ENCODE measurements around the gene AUNIP.

AUNIP gene

GRCh38 chr1:25858494-25858893 lies 763 bp downstream of the AUNIP start:
- Histone ChIP-seq H3K4me3 (ENCODE audit: low read depth, low read length) (peak overlapping the region; percentile 83), H3K36me3 (ENCODE audit: control insufficient read depth in 2 of 2, insufficient read depth in 1 of 2, low read length in 2 of 2) (peaks cover 0 to 18% of the 10 kb centered on the region in 2 experiments; a peak in 2 of 3 replicates), H3K9me3 (ENCODE audit: control insufficient read depth, insufficient read depth, low read depth, low read length) (no peaks in the 10 kb centered on the region), H3K27ac (ENCODE audit: extremely low read depth, low read depth, low read length) (peak overlapping the region; percentile 71; the same call in 1 of the 2 replicates), H3K4me1 (ENCODE audit: control insufficient read depth, insufficient read depth, low read length) (no peaks in the 10 kb centered on the region; the same call in 1 of the 2 replicates)
- POLR2A ChIA-PET = interaction anchor here (0.7 to 1.2 kb wide), 3 partner anchors 13 to 35 kb away, joined by 3 to 5 read pairs (median 4); partner anchors contain the start of gene PAQR7
- TF ChIP-seq ATF2 (tag by site-specific recombination; IDR thresholded peaks at IDR 0.05; ENCODE audit: low read depth) (0 out of 2 replicates have a peak, but pooled peaks have one; percentile 32), ZBTB17 (tag by site-specific recombination; IDR thresholded peaks at IDR 0.05) (no peak)
- CTCF ChIA-PET = interaction anchor here (1.4 kb wide), 1 partner anchor 28 kb away, joined by 5 read pairs; no protein-coding TSS in a partner anchor

- Histone ChIP-seq H3K4me1 (ENCODE audit: control insufficient read depth, insufficient read depth, low read length) (no peaks in the 10 kb centered on the region; the same call in 1 of the 2 replicates), H3K9me3 (ENCODE audit: control insufficient read depth, insufficient read depth, low read depth, low read length) (no peaks in the 10 kb centered on the region), H3K4me3 (ENCODE audit: low read depth, low read length) (no peak overlapping the region), H3K36me3 (ENCODE audit: control insufficient read depth in 2 of 2, insufficient read depth in 1 of 2, low read length in 2 of 2) (peaks cover 0 to 4% of the 10 kb centered on the region in 2 experiments; a peak in 2 of 3 replicates), H3K27ac (ENCODE audit: extremely low read depth, low read depth, low read length) (no peak overlapping the region)
- POLR2A ChIA-PET = no interaction called here
- TF ChIP-seq ZFP69B (tag by site-specific recombination; IDR thresholded peaks at IDR 0.05) (no peak), EGR2 (tag by site-specific recombination; IDR thresholded peaks at IDR 0.05; ENCODE audit: low read depth) (peak; percentile 49), PBX3 (CRISPR knock-in tag; IDR thresholded peaks at IDR 0.05) (no peak), ZNF184 (tag by site-specific recombination; IDR thresholded peaks at IDR 0.05) (no peak), ZNF362 (tag by site-specific recombination; IDR thresholded peaks at IDR 0.05) (0 out of 2 replicates have a peak, but pooled peaks have one; percentile 9)
- CTCF ChIA-PET = interaction anchor here (0.6 to 0.9 kb wide), 3 partner anchors 9 to 34 kb away, joined by 3 to 4 read pairs (median 4); no protein-coding TSS in a partner anchor
These were observed 2.4 kb downstream of the AUNIP start for GRCh38 chr1:25856856-25857255.

GRCh38 chr1:25854554-25854953 lies 4.7 kb downstream of the AUNIP start:
- no peaks in the 10 kb centered on the region for H3K9me3 ChIP-seq (ENCODE audit: control insufficient read depth, insufficient read depth, low read depth, low read length)
- H3K27ac ChIP-seq (ENCODE audit: extremely low read depth, low read depth, low read length) = no peak overlapping the region
- CTCF ChIA-PET = interaction anchor here (1.7 kb wide), 1 partner anchor 41 kb away, joined by 8 read pairs; no protein-coding TSS in a partner anchor
- POLR2A ChIA-PET = interaction anchor here (0.6 to 0.7 kb wide), 3 partner anchors 95 to 744 kb away, joined by 3 to 8 read pairs (median 4); no protein-coding TSS in a partner anchor
- H3K4me1 ChIP-seq (ENCODE audit: control insufficient read depth, insufficient read depth, low read length) = no peaks in the 10 kb centered on the region; the same call in 1 of the 2 replicates
- peaks cover 0 to 4% of the 10 kb centered on the region in 2 experiments; a peak in 2 of 3 replicates for H3K36me3 ChIP-seq (ENCODE audit: control insufficient read depth in 2 of 2, insufficient read depth in 1 of 2, low read length in 2 of 2)
- no peak overlapping the region for H3K4me3 ChIP-seq (ENCODE audit: low read depth, low read length)
- peak; percentile 84 for TF ChIP-seq ZNF610 (tag by site-specific recombination; IDR thresholded peaks at IDR 0.05; ENCODE audit: borderline replicate concordance)
- TF ChIP-seq ZNF571 (tag by site-specific recombination; IDR thresholded peaks at IDR 0.05) = no peak
- no peak for TF ChIP-seq ZNF529 (tag by site-specific recombination; IDR thresholded peaks at IDR 0.05; ENCODE audit: insufficient replicate concordance)
- no peak for TF ChIP-seq ZNF280C (tag by site-specific recombination; IDR thresholded peaks at IDR 0.05)
- no peak for TF ChIP-seq ZNF114 (tag by site-specific recombination; IDR thresholded peaks at IDR 0.05)
- no peak for TF ChIP-seq ZSCAN30 (tag by site-specific recombination; IDR thresholded peaks at IDR 0.05)
- TF ChIP-seq ZFHX2 (tag by site-specific recombination; conservative IDR thresholded peaks at IDR 0.05) = no peak
- TF ChIP-seq TRIM28 (IDR thresholded peaks at IDR 0.05; ENCODE audit: borderline replicate concordance, low read length) = peak; percentile 34; the same call in 1 of the 2 replicates
- no peak for TF ChIP-seq ZNF37A (tag by site-specific recombination; IDR thresholded peaks at IDR 0.05)
- TF ChIP-seq INSM2 (tag by site-specific recombination; IDR thresholded peaks at IDR 0.05) = no peak
- no peak for TF ChIP-seq HOXC10 (CRISPR knock-in tag; IDR thresholded peaks at IDR 0.05)
- no peak for TF ChIP-seq ZNF555 (tag by site-specific recombination; conservative IDR thresholded peaks at IDR 0.05)
